GM21786 (cell line): Measurements from ENCODE around the gene SCAF4.
"Not testable (repeated sequence)": the region's sequence is repeated elsewhere in the genome, so short reads cannot be mapped to it uniquely, and the experiment has no call there.

Experiments used
- ATAC-seq: cut with Tn5 transposase; IDR thresholded peaks from one replicate; pipeline ENCODE4 v1.9.1; 2021; ENCODE audit not compliant: unreplicated experiment

The SCAF4 gene

GRCh38 chr21:31673321-31673912 is 58.5 kb downstream of the SCAF4 start:
- ATAC-seq, result no peak

- no peak for ATAC-seq
Observed at GRCh38 chr21:31671931-31672330, 60.0 kb downstream of the SCAF4 start.

GRCh38 chr21:31671146-31671716 is 60.7 kb downstream of the SCAF4 start:
- no peak for ATAC-seq

- no peak for ATAC-seq
Observed at GRCh38 chr21:31670070-31670469, 61.8 kb downstream of the SCAF4 start.

GRCh38 chr21:31668651-31669491 is 63.0 kb downstream of the SCAF4 start:
- ATAC-seq, result no peak

- no peak for ATAC-seq
Observed at GRCh38 chr21:31667639-31668038, 64.3 kb downstream of the SCAF4 start.

- no peak for ATAC-seq
Observed at GRCh38 chr21:31667132-31667531, 64.8 kb downstream of the SCAF4 start.

- ATAC-seq, result no peak
Observed at GRCh38 chr21:31666445-31667010, 65.4 kb downstream of the SCAF4 start.

- not testable (repeated sequence) for ATAC-seq
Observed at GRCh38 chr21:31665869-31666268, 66.0 kb downstream of the SCAF4 start.

- no peak for ATAC-seq
Observed at GRCh38 chr21:31665397-31665796, 66.5 kb downstream of the SCAF4 start.

GRCh38 chr21:31663584-31664249 is 68.2 kb downstream of the SCAF4 start:
- ATAC-seq, result no peak

GRCh38 chr21:31660591-31660990 is 71.3 kb downstream of the SCAF4 start:
- ATAC-seq, result no peak

- peak; percentile 31 for ATAC-seq
Observed at GRCh38 chr21:31660259-31660565, 71.7 kb downstream of the SCAF4 start.

- ATAC-seq, result peak; percentile 94
Observed at GRCh38 chr21:31659536-31660258, 72.2 kb downstream of the SCAF4 start, which contains the start of gene SOD1. TSS of gene SOD1 (plus strand) at chr21:31659693. CDS start at chr21:31659770, 77 bp downstream.

GRCh38 chr21:31659286-31659535 is 72.7 kb downstream of the SCAF4 start:
- ATAC-seq, result peak; percentile 13

GRCh38 chr21:31658053-31658452 is 73.9 kb downstream of the SCAF4 start:
- no peak for ATAC-seq

GRCh38 chr21:31656199-31657095 is 75.5 kb downstream of the SCAF4 start:
- ATAC-seq, result no peak

- ATAC-seq, result not testable (repeated sequence)
Observed at GRCh38 chr21:31654821-31655580, 76.9 kb downstream of the SCAF4 start.

- no peak for ATAC-seq
Observed at GRCh38 chr21:31654340-31654739, 77.6 kb downstream of the SCAF4 start.
